HG03139 (cell line): ENCODE measurements around the gene WDFY4.
"Not testable (repeated sequence)": the region's sequence is repeated elsewhere in the genome, so short reads cannot be mapped to it uniquely, and the experiment has no call there.

Experiments
- ATAC-seq: cut with Tn5 transposase; IDR thresholded peaks from one replicate; pipeline ENCODE4 v1.9.1; 2021; ENCODE audit not compliant: unreplicated experiment

The WDFY4 gene, protein sequence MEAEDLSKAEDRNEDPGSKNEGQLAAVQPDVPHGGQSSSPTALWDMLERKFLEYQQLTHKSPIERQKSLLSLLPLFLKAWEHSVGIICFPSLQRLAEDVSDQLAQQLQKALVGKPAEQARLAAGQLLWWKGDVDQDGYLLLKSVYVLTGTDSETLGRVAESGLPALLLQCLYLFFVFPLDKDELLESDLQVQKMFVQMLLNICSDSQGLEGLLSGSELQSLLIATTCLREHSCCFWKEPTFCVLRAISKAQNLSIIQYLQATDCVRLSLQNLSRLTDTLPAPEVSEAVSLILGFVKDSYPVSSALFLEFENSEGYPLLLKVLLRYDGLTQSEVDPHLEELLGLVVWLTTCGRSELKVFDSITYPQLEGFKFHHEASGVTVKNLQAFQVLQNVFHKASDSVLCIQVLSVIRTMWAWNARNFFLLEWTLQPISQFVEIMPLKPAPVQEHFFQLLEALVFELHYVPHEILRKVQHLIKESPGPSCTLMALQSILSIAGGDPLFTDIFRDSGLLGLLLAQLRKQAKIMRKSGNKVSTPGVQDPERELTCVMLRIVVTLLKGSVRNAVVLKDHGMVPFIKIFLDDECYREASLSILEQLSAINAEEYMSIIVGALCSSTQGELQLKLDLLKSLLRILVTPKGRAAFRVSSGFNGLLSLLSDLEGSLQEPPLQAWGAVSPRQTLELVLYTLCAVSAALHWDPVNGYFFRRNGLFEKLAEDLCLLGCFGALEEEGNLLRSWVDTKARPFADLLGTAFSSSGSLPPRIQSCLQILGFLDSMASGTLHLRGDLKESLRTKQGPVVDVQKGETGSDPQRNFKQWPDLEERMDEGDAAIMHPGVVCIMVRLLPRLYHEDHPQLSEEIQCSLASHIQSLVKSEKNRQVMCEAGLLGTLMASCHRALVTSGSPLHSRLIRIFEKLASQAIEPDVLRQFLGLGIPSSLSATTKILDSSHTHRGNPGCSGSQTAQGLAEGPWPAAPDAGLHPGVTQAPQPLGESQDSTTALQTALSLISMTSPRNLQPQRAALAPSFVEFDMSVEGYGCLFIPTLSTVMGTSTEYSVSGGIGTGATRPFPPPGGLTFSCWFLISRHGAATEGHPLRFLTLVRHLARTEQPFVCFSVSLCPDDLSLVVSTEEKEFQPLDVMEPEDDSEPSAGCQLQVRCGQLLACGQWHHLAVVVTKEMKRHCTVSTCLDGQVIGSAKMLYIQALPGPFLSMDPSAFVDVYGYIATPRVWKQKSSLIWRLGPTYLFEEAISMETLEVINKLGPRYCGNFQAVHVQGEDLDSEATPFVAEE (N-terminal part only)

DNA sequence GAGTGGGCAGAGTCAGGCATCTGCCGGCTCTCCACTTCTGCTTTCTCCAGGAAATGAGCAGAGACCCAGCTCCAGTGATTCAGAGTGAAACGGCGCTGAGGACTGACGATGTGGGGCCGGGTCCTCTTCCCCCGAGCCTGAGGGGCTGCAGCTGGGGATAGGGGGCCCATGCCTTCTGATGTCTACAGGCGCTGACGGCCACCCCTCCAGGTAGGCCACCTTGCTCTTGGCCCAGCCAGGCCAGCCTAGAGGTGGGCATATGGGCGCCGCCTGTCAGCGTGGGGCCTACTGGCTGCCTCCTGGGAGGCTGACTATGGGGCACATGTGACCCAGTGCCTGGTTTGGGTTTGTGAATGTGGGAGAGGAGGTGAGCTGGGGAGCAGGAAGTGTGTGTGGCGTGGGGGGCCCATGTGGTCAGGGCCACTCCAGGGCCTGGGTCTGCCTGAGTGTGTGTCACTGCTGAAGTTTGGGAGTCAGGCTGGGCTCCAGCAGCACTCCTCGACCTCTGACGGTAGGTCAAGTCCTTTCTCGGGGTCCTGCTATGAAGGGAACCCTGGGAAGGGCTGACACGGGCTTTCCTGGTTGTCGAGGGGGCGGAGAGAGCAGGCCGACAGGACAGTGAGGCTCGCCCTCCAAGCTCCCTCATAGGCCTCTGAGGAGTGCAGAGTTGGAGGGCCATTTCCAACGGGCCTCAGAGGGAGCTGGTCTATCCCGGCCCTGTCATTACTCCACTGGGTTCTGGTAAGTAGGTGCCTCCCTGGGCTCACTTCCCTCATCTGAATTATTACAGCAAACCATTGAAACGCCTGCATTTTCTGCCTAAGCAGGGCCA lies at the start of gene WDFY4:
WDFY4 (plus strand) TSS at position 82 of the 832 bp plus-strand sequence. CDS start 24,860 bp downstream, outside the sequence.
- ATAC-seq: peak; percentile 65

GRCh38 chr10:48634984-48635557 lies 49.6 kb upstream of the WDFY4 start:
- ATAC-seq: no peak

- no peak for ATAC-seq
Measured at GRCh38 chr10:48636231-48636630, 48.4 kb upstream of the WDFY4 start.

- no peak for ATAC-seq
Measured at GRCh38 chr10:48636901-48637300, 47.8 kb upstream of the WDFY4 start.

- no peak for ATAC-seq
Measured at GRCh38 chr10:48638158-48638557, 46.5 kb upstream of the WDFY4 start.

- no peak for ATAC-seq
Measured at GRCh38 chr10:48638739-48639527, 45.7 kb upstream of the WDFY4 start.

DNA sequence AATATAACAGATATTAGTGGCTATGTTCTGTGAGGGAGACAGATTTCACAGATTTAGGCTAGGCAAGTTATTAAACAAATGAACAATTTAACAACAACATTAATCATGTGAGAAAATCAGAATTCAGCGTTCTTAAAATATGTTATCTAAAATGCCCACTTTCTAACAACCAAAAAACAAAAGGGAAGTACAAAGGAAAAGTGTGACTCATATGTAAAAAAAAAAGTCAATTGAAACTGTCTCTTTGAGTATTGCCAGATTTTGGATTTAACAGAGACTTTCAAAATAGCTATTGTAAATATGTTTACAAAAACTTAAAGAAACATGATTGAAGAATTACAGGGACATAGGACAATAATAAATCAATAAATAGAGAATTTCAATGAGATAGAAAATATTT lies 45.0 kb upstream of the WDFY4 start:
- no peak for ATAC-seq

GRCh38 chr10:48640326-48640725 lies 44.3 kb upstream of the WDFY4 start:
- no peak for ATAC-seq

- not testable (repeated sequence) for ATAC-seq
Measured at GRCh38 chr10:48641099-48641690, 43.5 kb upstream of the WDFY4 start.

DNA sequence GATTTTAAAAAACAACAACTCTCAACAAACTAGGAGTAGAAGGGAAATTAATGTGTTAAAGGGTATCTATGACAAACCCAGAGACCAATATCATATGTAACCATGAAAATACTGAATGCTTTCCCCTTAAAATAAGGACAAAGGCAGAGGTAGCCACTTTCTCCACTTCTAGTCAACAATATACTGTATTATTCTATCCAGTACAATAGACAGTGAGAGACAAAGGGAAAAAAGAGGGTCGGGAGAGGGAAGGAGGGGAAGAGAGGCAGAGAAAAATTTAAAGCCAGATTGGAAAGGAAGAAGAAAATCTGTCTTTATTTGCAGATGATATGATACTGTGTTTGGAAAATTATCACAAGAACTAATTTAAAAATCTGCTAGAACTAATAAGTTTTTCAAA lies 39.1 kb upstream of the WDFY4 start:
- ATAC-seq: no peak

DNA sequence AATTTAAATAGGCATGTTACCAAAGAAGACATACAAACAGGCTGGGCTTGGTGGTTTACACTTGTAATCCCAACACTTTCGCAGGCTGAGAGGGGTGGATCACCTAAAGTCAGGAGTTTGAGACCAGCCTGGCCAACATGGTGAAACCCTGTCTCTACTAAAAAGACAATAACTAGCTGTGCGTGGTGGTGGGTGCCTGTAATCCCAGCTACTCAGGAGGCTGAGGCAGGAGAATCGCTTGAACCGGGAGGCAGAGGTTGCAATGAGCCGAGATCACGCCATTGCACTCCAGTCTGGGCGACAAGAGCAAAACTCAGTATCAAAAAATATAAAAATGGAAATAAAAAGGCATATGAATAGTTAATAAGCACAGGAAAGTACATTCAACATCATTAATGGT lies 37.6 kb upstream of the WDFY4 start:
- ATAC-seq: not testable (repeated sequence)

DNA sequence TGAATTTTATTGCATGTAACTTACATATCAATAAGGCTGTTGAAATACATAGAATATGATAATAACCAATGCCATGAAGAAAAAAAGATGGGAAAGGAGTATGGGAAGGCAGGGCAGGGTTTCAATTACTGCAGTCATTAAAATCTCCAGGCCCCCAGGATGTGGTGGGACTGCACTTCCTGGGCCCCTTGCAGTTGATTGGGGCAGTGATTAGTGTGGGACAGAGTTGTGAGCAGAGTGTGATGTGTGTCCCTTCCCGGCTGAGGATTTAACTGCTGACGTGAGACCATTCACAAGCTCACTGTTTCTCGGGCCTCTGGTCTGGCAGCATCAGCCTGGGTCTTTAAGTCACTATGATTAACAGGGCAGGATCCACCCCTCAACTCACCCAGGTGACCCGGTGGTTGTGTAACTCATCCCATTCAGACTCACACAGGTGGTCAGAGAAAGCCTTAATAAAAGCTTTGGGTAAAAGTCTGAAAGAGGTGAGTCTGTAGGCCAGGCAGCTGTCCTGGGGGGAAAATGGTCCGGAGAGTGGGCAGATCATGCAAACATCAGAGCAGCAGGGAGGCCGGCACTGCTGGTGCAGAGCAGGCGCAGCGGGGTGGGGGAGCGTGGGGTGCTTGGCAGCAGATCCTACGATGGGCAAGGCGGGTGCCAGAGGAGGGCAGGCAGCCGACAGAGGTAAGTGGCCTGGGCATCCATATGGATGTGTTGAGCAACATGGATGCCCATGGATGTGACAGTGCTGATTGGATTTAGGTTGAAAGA lies 36.3 kb upstream of the WDFY4 start:
- ATAC-seq: no peak

DNA sequence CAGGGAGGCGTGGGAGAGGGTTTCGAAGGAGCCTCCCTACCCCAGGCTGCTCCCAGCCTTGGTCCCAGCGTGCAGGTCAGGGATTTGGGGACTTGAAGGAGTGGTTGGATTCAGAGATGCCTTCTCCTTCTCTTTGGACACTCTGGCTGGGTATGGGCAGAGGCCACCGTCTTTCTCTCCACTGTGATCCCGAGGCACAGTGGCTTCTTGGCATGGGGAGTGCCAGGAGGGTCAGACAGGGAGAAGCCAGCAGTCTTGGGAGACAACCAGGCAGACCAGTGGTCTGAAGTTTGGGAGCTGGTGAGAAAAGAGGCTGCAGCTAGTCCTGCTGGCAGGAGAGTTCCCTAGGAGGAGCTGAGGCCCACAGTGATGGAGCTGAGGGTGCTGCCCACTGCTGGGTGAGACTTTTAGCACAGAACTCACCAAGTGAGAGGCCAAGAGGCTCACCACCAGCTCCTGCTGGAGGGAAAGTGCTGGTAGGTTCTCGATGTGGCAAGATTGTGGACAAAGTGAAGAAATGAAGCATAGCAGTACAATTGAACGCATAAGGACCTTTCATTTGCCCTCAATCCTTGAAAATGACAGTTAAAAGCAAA lies 35.2 kb upstream of the WDFY4 start:
- ATAC-seq: no peak

- ATAC-seq: no peak
Measured at GRCh38 chr10:48651293-48651692, 33.4 kb upstream of the WDFY4 start.

GRCh38 chr10:48651839-48652238 lies 32.8 kb upstream of the WDFY4 start:
- ATAC-seq: no peak

DNA sequence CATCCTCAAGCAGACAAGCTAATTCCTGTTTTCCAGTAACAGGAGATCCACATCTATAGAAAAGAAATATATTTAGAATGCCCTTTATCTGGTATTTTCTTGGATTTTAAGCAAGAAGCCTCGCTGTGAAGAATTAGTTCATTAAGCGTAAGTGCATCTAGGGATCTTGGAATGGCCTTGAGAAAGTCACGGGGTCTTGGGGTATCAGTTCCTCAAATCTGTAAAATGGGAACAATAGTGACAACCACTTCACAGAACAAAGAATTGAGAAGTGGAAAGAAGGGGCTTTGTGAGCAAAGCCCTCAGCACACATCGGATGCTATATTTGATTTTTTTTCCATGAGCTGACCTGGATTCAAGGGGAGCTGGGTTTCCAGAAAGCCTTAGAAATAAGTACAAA lies 32.3 kb upstream of the WDFY4 start:
- no peak for ATAC-seq

GRCh38 chr10:48653347-48653746 lies 31.3 kb upstream of the WDFY4 start:
- ATAC-seq: no peak
